Measurements from ENCODE around the gene PABPC1L2A. TPM values are rescaled to one million over a fixed set of nuclear protein-coding genes. Genes with fewer than 3 reads are reported as not detected.
"Not testable (repeated sequence)": the region's sequence is repeated elsewhere in the genome, so short reads cannot be mapped to it uniquely, and the experiment has no call there.

The PABPC1L2A gene
- polyA plus RNA-seq (ENCODE audit: insufficient read length) = not detected
- long read RNA-seq, donor 1 = 0 reads
- long read RNA-seq, donor 2 = 0 reads
- long read RNA-seq, donor 3 = 0 reads
- long read RNA-seq, donor 4 = 0 reads
- long read RNA-seq, donor 5 = 0 reads
- long read RNA-seq, donor 6 = 0 reads
- long read RNA-seq, donor 7 = 0 reads
- long read RNA-seq, donor 8 = 0 reads

DNA sequence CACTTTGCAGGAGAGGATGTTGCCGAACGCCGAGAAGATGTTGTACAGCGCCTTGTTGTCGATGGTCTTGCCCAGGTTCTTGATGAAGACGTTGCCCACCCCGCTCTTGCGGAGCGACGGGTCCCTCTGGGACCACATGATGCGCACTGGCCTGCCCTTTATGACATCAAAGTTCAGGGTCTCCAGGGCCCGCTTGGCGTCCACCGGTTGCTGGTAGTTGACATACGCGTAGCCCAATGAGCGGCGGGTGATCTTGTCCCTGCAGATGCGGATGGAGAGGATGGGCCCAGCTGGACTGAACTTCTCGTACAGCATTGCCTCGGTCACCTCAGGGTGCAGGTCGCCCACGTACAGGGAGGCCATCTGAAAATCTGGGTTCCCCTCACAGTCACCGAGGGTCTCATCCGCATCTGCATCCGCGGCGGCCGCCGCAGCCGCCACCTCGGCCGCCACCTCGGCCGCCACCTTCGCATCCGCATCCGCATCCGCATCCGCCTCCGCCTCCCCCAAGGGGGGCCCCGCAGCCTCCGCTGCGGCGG, at the start of gene PABPC1L2A:
TSS of gene PABPC1L2A (minus strand) at position 489 of the 539 bp plus-strand sequence. CDS start at position 363, 126 bp downstream.
- DNase-seq = not testable (repeated sequence)

DNA sequence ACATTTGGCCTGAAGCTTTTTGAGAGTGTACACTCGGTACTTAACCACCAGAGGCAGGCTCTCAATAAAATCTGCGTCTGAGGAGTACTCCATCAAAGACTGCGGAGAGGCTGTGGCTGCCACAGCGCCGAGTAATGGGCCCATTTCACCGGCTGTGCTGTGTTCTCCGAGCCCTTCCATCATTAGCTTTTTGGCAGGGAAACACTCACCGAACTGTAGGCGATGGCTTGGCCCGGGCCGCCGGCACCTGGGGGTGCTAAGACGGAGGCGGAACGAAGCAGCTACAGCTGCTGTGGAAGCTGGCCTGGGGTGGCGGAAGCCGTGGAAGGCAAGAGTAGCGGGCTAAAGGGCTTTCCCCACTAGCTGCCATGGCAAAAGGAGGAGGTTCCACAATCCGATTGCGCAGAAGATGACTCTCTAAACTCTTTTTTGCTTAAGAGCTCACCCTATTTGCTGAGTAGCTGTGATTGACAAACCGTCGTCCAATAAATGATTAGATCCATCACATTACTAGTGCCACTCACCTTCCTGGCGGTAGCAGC, 48.5 kb upstream of the PABPC1L2A start:
- peak; percentile 6 for DNase-seq

- no peak for DNase-seq
Observed at GRCh38 chrX:73126240-73126639, 46.9 kb upstream of the PABPC1L2A start.

GRCh38 chrX:73099505-73099904, 20.2 kb upstream of the PABPC1L2A start:
- not testable (repeated sequence) for DNase-seq

- DNase-seq = not testable (repeated sequence)
Observed at GRCh38 chrX:73086766-73087165, 7.5 kb upstream of the PABPC1L2A start.

DNA sequence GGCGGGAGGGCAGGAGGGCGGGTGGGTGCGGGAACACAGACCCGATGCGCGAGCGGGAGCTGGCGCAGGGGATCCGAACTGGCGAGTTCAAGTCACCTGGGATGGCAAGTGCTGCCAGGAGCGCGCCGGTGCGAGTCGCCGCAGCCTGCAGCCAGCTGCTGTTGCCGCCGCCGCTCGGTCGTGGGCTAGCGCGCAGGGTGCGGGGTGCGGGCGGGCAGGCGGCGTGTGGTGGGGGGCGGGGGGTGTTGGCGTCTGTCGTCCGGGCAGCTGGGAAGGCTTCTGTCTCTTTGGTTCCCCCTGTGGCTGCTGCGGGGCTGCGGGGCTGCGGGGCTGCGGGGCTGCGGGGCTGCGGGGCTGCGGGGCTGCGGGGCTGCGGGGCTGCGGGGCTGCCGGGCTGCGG, 572 bp upstream of the PABPC1L2A start:
- not testable (repeated sequence) for DNase-seq

DNA sequence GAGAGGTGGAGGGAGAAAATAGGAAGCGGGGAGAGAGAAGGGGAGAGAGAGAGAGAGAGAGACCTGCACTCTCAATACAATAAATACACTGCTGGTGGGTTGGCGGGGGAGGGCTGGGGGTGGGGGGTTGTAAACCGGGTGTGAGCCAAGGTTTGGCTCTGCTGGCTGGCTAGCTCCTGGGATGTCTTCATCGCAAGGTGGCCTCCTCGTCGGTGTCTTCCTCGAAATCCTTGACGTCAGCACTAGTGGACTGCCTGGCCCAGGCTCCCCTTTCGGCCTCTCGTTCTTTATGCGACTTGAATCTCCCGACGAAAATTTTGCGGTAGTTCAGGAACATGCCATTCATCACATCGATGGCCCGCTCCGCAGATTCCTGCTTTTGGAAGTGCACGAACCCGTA, 715 bp downstream of the PABPC1L2A start:
- not testable (repeated sequence) for DNase-seq

DNA sequence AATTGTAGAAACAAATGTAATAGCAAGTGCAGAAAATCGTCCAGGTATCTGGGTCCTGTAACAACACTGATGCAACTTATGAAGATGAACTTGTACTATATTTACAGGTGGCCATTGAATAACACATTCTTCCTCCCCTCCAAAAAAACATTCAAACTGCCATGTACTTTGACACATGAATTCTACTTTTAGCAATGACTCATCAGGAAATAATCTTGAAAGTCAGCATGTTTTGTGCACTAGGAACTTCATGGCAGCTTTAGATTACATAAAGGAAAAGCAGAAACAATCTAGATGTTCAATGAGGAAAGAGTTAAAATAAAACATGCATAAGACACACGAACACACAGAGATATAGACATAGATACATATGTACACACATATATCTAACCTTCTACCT, 2.5 kb downstream of the PABPC1L2A start:
- DNase-seq = no peak

DNA sequence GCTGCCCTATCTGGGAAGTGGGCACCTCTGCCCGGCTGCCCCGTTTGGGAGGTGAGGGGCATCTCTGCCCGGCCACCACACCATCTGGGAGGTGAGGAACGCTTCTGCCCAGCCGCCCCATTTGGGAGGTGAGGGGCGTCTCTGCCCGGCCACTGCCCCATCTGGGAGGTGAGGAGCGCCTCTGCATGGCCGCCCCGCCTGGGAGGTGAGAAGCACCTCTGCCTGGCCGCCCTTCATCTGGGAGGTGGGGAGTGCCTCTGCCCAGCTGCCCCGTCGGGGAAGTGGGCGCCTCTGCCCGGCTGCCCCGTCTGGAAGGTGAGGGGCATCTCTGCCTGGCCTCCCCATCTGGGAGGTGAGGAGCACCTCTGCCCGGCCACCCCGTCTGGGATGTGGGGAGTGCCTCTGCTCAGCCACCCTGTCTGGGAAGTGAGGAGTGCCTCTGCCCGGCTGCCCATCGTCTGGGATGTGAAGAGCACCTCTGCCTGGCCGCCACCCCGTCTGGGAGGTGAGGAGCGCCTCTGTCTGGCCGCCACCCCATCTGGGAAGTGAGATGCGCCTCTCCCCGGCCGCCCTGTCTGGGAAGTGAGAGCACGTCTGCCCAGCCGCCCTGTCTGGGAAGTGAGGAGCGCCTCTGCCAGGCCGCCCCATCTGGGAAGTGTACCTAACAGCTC, 9.8 kb downstream of the PABPC1L2A start:
- DNase-seq = no peak

DNA sequence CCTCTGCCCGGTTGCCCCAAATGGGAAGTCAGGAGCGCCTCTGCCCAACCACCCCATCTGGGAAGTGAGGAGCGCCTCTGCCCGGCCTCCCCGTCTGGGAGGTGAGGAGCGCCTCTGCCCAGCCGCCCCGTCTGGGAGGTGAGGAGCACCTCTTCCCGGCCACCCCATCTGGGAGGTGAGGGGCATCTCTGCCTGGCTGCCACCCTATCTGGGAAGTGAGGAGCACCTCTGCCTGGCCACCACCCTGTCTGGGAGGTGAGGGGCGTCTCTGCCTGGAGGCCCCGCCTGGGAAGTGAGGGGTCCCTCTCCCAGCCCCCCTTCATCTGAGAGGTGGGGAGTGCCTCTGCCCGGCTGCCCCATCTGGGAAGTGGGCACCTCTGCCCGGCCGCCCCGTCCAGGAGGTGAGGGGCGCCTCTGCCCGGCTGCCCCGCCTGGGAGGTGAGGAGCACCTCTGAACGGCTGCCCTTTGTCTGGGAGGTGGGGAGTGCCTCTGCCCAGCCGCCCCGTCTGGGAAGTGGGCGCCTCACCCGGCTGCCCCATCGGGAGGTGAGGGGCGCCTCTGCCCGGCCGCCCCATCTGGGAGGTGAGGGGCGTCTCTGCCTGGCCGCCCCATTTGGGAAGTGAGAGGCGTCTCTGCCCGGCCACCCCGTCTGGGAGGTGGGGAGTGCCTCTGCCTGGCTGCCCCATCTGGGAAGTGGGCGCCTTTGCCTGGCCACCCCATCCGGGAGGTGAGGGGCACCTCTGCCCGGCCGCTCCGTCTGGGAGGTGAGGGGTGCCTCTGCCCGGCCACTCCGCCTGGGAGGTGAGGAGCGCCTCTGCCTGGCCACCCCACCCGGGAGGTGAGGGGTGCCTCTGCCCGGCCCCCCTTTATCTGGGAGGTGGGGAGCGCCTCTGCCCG, 10.6 kb downstream of the PABPC1L2A start:
- no peak for DNase-seq

DNA sequence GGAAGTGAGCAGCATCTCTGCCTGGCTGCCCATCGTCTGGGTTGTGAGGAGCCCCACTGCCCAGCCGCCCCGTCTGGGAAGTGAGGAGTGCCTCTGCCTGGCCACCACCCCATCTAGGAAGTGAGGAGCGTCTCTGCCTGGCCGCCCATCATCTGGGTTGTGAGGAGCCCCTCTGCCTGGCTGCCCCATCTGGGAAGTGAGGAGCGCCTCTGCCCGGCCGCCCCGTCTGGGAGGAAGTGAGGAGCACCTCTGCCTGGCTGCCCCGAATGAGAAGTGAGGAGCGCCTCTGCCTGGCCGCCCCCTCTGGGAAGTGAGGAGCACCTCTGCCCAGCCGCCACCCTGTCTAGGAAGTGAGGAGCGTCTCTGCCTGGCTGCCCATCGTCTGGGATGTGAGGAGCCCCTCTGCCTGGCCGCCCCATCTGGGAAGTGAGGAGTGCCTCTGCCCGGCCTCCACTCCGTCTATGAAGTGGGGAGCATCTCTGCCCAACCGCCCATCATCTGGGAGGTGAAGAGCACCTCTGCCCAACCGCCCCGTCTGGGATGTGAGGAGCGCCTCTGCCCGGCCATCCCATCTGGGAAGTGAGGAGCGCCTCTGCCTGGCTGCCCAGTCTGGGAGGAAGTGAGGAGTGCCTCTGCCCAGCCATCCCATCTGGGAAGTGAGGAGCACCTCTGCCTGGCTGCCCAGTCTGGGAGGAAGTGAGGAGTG, 11.4 kb downstream of the PABPC1L2A start:
- DNase-seq = not testable (repeated sequence)

DNA sequence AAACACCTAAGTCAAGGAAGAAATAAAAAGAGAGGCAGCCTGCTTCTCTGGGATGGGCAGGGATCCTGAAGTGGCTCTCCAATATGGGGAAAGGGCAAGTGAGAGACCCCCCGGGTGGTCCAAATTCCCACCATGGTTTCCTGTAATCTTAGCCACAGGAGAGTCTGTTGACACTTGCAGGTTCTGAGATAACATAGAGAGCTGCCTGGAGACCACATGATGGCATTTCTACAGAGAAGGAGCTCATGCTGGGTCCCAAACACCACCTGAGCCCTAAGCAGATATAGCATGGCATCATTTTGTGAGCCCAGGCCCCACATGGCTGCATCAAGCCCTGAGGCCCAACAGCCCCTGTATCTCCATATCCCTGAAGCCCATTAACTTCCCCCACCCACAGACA, 50.4 kb downstream of the PABPC1L2A start:
- DNase-seq = no peak

Other genes starting within 250 kb of the PABPC1L2A start
- gene FAM236C, start 166.9 kb downstream of the PABPC1L2A start, polyA plus RNA-seq (ENCODE audit: insufficient read length) = not detected
- 0.75 TPM for gene FAM236A, start 141.3 kb downstream of the PABPC1L2A start, polyA plus RNA-seq (ENCODE audit: insufficient read length)
- gene DMRTC1, start 135.7 kb downstream of the PABPC1L2A start, polyA plus RNA-seq (ENCODE audit: insufficient read length) = not detected
- gene PABPC1L2B, start 76.6 kb downstream of the PABPC1L2A start, polyA plus RNA-seq (ENCODE audit: insufficient read length) = not detected
- gene NAP1L2, start 135.3 kb upstream of the PABPC1L2A start, polyA plus RNA-seq (ENCODE audit: insufficient read length) = 2.8 TPM